ENCODE data around the gene LRR1.
"Not testable (repeated sequence)": the region's sequence is repeated elsewhere in the genome, so short reads cannot be mapped to it uniquely, and the experiment has no call there.

Gene LRR1

DNA sequence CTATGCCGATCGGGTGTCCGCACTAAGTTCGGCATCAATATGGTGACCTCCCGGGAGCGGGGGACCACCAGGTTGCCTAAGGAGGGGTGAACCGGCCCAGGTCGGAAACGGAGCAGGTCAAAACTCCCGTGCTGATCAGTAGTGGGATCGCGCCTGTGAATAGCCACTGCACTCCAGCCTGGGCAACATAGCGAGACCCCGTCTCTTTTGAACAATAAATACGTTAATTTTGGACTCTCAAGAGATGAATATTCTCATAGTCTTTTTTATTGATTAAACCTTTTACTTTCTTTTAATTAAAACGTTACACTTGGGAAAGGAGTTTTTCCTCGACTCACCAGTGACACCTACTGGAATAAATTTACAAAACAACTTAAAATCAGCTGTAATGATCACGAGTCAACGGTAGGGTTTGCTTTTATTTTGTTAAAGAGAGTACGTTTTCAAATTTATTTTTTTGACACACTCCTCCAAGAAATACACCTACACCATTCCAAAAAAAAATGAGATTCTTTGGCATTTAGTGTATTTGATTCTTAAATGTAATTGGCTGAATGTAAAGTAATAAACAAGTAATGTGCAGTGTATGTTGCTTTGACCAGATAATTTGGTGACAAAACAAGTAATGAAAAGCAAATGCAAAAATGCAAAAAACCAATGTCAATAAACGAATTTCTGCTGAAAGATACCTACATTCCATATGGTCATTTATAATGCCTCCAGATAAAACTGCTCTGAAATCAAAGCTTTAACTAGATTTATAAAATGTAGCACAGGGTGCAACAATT is 11.9 kb upstream of the LRR1 start:
- peak; percentile 61 for DNase-seq

DNA sequence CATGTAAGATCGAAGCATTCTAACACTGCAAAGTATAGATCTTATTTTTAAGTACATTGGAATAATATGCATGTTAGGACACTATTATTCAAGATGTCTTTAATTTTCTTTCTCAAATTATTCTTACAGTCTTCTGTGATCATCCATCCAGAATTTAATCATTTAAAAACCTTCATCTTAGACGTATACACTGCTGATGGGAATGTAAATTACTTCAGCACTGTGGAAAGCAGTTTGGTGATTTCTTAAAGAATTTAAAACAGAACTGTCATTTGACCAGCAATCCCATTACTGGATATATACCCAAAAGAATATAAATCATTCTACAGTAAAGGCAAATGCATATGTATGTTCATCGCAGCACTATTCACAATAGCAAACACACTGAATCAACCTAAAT is 9.4 kb upstream of the LRR1 start:
- DNase-seq, result no peak

DNA sequence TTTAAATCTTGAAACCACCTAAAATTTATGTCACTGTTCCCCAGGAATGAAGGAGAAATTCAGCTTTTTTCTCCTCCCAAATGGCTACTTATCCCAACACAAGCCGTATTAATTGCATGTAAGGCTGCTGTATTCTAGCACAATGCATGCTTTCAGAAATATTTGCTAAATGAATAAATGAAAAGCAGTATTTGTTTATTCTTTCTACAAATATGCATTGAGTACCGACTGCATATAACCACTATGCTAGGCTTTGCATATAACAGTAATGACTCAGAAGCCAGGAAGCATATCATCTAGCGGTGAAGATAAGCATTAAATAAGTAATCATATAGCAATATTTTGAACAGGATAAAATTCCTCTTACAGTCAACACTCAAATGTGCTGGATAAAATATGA is 5.7 kb upstream of the LRR1 start:
- no peak for DNase-seq

DNA sequence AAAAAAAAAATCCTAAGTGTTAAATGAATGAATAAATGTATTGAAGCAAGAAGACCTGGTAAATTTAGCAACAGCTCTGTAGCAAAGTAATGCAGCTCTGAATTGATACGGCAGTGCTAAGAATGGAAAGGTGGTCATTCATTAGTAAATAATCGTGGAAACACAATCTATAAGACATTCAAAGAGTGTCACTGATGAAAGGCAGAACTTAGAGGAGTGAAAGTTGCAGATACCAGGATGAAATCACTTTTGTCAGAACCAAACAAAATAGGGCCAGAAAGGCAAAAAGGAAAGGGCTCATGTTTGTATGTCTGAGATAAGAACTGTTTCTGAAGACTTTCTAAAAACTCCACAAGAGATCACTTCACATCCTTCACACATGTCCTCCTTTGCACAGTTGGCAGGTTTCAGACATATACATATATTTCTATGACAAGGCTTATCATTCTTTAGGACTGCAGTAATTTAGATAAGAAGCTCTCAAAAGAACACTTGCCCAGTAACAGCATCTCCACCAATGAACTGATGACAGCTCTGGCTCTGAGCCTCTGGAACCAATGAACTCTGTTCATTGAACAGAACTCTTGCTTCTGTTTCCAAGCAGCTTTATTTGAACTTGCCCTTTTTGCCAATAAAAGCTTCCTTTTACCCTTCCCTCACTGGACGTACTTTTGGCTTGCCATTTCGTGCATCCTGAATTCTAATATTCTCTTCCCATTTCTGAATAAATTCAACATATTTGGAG is 4.2 kb upstream of the LRR1 start:
- DNase-seq, result peak; percentile 31

DNA sequence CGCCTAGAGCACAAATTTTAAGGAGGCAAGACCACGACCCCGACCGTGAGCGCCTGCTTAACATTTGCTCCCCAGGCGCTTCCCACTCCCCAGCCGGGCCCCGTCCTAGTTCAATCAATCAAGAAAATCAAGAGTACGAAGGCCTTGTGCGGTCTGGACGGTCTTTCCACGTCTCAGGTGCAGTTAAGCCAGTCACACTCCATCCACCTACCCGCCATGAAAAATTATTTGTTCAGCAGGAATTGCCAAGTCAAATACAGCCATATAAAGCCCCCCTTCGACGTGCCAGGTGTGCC is 603 bp upstream of the LRR1 start:
- DNase-seq, result no peak

DNA sequence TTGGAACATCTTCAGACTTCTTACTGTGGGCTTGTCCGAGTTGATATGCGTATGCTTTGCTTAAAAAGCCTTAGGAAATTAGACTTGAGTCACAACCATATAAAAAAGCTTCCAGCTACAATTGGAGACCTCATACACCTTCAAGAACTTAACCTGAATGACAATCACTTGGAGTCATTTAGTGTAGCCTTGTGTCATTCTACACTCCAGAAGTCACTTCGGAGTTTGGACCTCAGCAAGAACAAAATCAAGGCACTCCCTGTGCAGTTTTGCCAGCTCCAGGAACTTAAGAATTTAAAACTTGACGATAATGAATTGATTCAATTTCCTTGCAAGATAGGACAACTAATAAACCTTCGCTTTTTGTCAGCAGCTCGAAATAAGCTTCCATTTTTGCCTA is 8.8 kb downstream of the LRR1 start:
- no peak for DNase-seq

DNA sequence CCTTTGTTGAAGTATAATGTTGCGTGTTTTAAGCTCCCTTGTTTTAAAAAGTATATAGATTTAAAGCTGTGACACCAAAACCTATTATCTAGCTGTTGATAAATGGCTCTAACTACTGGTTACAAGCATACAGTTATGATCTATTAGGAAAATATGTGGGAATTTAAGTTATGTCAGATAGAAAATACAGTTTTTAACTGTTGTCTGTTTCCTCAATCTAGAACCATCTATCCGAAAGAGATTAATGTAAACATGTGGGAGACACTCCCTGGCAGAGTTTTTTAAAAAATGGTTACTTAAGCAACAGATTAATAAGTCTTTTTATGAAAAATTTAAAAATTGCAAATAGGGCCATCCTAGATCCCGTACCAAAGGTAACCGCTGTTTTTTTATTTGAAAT is 13.5 kb downstream of the LRR1 start:
- DNase-seq, result no peak

DNA sequence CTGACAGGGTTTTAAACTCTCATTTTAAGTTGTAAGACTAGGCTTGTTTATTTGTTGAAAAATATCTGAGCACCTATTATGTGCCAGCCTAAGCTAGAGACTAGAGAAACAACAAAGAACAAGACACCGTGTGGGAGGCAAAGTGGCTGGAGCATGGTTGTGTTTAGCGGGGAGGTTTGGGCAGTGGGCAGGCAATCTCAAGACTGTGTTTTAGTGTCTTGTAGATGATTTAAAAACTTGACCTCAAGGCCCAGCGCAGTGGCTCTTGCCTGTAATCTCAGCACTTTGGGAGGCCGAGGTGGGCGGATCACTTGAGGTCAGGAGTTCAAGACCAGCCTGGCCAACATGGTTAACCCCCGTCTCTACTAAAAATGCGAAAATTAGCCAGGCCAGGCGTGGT is 13.9 kb downstream of the LRR1 start:
- DNase-seq, result no peak

DNA sequence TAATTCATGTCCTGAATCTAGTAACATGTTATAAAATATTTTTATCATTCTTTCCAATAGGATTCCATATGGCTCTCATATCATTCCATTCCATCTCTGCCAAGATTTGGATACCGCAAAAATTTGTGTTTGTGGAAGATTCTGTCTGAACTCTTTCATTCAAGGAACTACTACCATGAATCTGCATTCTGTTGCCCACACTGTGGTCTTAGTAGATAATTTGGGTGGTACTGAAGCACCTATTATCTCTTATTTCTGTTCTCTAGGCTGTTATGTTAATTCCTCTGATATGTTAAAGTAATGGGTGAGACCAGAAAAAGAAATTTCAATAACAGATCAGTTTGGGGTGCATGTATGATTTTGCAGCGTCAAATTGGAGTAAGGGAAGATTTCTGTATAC is 15.5 kb downstream of the LRR1 start:
- DNase-seq, result no peak

DNA sequence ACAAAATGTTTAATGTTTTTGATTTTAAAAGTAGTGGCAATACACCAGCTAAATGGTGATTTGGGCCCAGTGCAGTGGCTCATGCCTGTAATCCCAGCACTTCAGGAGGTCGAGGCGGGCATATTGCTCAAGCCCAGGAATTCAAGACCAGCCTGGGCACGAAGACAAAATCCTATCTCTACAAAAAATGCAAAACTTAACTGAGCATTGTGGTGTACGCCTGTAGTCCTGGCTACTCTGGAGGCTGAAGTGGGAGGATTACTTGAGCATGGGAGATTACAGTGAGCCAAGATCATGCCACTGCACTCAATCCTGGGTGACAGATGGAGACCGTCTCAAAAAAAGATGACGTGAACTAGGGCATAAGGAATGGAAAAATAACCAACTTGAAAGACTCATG is 17.0 kb downstream of the LRR1 start:
- no peak for DNase-seq

DNA sequence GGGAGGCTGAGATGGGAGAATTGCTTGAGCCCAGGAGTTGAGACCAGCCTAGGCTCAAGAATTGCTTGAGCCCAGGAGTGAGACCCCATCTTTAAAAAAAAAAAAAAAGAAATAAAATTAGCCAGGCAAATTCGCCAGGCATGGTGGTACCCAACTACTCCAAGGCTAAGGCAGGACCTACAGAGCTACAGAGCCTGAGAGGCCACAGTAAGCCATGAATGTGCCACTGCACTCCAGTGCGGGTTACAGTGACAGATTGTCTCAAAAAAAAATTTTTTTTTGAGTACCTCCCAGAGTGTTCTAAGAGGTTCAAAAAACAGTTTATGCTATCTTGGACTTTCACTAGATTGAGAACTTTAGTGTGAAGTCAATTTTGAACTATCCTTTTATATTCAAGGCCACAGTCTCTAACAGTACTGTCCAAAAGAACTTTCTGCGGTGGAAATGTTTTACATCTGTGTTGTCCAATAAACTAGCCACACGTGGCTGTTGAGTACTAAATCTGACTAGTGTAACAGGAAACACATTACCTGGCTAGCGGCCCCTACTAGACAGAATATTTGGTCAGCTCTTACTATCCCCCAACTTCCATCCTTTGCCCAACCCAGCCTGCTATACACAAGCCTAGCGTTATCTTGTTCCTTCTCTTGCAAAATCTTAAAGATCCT is 19.2 kb downstream of the LRR1 start:
- no peak for DNase-seq

DNA sequence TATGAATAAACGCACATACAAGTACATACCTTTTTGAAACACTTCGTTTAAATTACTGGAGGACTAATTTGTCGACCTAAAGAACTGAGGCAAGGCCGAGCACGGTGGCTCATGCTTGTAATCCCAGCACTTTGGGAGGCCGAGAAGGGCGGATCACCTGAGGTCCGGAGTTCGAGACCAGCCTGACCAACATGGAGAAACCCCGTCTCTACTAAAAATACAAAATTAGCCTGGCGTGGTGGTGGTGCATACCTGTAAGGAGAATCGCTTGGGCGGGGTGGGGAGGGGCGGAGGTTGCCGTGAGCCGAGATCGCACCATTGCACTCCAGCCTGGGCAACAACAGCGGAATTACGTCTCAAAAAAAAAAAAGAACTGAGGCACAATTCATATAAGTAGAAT is 20.5 kb downstream of the LRR1 start:
- DNase-seq, result not testable (repeated sequence)

DNA sequence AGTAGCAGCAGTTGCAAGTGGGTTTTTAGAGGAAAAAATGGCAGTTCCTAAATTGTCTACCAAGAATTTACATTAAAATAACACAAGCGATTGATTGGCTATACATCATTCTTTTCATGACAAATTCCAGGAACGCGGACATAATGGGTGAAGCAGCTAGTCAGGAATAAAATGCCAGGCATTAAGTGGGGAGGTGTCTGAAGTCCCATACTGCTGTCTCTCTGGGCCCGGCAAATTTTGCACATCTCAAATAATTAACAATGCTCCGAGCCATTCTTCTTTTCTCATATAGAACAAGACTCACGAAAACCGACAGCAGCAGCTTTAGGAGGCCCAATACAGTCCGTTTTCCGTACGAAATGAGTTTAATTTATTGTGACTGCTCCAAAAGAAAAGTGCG is 21.0 kb downstream of the LRR1 start:
- DNase-seq, result no peak

DNA sequence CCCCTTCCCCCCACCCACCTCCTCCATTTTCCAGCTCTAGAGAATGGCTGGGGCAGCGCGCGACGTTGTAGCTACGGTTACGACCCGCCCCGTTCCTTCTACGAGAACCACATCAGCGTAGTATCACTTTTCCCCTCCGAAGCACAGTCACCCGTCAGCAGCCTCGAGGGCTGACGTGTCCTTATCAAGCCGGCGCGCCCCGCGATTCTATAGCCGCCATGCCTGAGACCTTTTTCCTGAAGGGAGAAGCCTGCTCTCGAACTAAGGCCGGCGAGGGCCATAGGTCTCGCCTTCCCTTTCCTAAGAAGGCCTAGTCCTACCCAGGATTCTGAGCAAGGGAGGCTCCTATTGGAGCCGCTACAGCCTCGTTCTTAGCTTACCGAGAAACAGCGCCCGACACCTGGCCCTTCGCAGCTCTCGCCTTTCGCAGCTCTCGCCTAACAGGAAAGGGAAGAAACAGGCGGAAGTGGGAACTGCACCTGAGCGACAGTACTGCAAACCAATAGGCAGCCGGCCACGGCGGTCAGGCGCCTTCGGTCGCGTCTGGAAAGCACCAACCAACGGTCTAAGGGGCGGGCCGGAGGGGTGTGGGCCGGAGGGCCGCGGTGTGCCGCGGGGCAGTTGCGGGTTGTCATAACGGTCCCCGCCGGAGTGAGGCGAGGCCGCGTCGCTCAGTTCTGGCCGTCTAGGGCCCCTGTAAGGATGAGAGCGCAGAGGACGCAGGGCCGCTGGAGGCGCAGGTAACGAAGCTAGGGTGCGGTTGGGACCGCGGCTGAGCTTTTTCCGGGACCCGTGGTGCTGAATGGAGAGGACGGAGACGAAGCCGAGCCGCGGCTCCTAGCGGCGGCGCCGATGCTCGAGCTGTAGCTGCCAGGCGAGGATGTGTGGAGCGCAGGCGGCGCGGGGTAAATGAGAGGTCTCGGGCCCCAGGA is 21.7 kb downstream of the LRR1 start, which contains the start of the genes MGAT2 and RPL36AL:
TSS of gene MGAT2 (plus strand) at position 618 of the 932 bp plus-strand sequence. CDS start 470 bp downstream, outside the sequence.
TSS of gene RPL36AL (minus strand) at position 445 of the 932 bp plus-strand sequence. CDS start 1,522 bp downstream, outside the sequence.
- peak; percentile 99 for DNase-seq

DNA sequence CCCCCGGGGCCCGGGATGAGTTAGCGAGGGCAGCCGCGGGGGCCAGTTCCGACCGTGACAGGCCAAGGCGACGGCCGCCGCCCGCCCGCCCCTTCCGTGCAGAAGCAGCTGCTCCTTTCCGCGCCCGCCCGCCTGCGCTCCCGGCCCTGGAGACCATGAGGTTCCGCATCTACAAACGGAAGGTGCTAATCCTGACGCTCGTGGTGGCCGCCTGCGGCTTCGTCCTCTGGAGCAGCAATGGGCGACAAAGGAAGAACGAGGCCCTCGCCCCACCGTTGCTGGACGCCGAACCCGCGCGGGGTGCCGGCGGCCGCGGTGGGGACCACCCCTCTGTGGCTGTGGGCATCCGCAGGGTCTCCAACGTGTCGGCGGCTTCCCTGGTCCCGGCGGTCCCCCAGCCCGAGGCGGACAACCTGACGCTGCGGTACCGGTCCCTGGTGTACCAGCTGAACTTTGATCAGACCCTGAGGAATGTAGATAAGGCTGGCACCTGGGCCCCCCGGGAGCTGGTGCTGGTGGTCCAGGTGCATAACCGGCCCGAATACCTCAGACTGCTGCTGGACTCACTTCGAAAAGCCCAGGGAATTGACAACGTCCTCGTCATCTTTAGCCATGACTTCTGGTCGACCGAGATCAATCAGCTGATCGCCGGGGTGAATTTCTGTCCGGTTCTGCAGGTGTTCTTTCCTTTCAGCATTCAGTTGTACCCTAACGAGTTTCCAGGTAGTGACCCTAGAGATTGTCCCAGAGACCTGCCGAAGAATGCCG is 22.6 kb downstream of the LRR1 start:
- peak; percentile 57 for DNase-seq

DNA sequence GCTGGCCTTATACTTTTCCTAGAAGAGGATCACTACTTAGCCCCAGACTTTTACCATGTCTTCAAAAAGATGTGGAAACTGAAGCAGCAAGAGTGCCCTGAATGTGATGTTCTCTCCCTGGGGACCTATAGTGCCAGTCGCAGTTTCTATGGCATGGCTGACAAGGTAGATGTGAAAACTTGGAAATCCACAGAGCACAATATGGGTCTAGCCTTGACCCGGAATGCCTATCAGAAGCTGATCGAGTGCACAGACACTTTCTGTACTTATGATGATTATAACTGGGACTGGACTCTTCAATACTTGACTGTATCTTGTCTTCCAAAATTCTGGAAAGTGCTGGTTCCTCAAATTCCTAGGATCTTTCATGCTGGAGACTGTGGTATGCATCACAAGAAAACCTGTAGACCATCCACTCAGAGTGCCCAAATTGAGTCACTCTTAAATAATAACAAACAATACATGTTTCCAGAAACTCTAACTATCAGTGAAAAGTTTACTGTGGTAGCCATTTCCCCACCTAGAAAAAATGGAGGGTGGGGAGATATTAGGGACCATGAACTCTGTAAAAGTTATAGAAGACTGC is 23.4 kb downstream of the LRR1 start:
- no peak for DNase-seq

DNA sequence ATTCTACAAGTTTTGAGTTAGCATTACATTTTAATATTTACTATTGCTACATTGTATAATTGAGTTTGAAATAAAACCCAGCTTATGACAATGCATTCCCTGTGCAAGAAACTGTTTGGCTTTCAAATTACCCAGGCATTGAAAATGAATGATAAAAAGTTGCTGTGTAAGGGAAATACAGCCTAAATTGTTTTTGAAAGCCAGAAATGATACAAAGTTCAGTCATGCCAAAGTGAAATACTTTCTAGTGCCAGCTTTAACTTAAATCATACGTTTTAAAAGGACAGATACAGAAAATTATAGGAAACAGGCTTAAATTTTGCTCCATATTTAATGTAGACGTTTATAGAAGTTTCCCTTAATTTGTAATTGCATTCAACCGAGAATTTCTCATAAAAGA is 24.6 kb downstream of the LRR1 start:
- DNase-seq, result no peak

DNA sequence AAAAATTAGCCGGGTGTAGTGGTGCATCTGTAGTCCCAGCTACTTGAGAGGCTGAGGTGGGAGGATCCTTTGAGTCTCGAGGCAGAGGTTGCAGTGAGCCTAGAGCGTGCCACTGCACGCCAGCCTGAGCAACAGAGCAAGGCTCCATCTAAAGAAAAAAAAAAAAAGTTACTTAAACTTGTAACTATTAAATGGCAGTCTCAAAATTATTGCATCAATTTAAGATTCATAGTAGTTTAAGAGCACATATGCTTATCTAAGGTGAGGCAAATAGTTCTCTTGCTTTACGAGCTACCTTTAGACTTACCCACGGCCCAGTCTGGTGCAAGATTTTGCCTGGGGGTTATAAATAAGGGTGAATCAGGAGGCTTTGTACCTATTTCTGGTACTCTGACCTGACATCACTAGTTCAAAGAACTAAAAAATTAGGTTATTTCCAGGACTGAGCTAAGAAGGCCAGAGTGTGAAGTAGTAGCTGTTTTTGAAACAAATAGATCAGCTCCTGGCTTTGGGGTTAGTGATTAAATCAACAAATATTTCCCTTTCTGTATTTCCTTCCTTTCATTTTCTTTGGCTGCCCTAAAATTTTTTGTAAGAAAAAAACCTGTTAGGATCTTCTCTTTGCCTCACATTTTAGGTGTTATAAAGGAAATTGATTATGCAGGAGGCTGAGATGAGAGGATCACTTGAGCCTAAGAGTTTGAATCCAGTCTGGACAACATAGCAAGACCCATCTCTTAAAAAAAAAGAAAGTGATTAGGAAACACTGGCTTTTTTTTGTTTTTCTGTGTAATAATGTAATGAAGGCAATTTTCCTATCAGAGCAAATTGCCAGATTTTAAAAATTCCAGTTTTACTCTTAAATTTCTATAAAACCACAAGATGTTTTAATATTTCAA is 25.4 kb downstream of the LRR1 start:
- DNase-seq, result no peak

DNA sequence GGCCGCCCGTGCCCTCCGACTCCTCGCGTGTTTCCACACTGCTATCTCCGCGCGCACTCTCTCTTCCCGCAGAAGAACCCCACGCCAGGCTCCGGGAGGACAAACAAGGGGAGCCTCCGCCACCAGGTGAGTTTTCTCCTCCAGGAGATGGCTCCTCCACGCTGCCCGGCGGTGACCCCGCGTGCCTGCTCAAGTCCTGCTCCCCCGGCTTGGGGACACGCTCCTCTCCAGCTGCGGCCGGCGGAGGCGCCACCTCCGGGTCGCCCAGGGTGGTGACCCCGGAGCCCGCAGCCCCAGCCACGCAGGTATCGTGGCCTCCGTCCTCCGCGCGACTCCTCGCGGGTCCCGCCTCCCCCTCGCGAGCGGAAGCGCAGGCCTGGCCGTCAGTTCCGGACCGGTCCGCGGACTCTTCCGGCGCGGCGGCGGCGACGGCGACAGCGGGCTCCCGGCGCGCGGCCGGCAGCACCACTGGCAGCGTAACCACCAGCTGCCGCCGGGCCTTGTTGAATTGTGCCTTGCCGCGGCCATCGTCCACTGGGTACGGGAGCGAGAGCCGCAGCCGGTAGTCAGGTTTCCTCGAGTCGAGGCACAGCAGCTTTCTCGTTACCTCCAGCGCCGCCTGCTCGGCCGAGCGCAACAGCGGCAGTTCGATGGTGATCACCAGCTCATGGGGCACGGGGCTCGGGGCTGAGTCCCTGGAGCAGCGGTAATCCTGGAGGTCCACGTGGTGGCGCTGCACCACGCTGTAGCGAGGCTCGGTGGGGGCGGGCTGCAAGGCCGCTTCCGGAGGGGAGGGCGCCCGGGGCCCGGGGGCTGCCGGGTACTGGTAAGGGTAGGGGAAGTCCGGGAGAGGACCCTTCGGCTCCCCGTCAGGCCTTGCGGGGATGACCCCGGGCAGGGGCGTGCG is 35.2 kb downstream of the LRR1 start:
- DNase-seq, result peak; percentile 94

Data from midbrain (tissue), 1 donor.